Type B pancreatic cell (in vitro differentiated cells): Measurements from ENCODE around the gene UBE2L6. TPM values are rescaled to one million over a fixed set of nuclear protein-coding genes. Genes with fewer than 3 reads are reported as not detected.
A peak's percentile ranks its signal among the peaks of the same experiment; 100 is the strongest.

Experiments
- DNase-seq: peaks from one replicate; pipeline ENCODE4 v3.0.0; 2021; ENCODE audit warnings: mixed read lengths; ENCODE audit not compliant: unreplicated experiment; ENCODE audit errors: extremely low spot score
- H3K27ac Mint-ChIP-seq: 2 replicates; pipeline ENCODE4 v1.8.0; 2021; ENCODE audit warnings: mild to moderate bottlenecking, mixed read lengths
- H3K27me3 Mint-ChIP-seq: 2 replicates; pipeline ENCODE4 v1.8.0; 2021; ENCODE audit warnings: mixed read lengths
- H3K36me3 Mint-ChIP-seq: 2 replicates; pipeline ENCODE4 v1.8.0; 2021; ENCODE audit warnings: mixed read lengths
- H3K4me1 Mint-ChIP-seq: one replicate; pipeline ENCODE4 v1.8.0; 2021; ENCODE audit warnings: mixed read lengths; ENCODE audit not compliant: unreplicated experiment
- H3K4me3 Mint-ChIP-seq: 2 replicates; pipeline ENCODE4 v1.8.0; 2021; ENCODE audit warnings: mild to moderate bottlenecking, mixed read lengths
- H3K9me3 Mint-ChIP-seq: 2 replicates; pipeline ENCODE4 v1.8.0; 2021; ENCODE audit warnings: mixed read lengths
- total RNA-seq: library from RNA; stranded (reverse); gene quantifications from 2 replicates; pipeline ENCODE4 v1.2.1, GENCODE V29; 2021; ENCODE audit warnings: low replicate concordance
- TF ChIP-seq, protein P1 (sequence below): fragments of 200-600 bp; sonication (generic); conservative IDR thresholded peaks from 2 replicates; pipeline ENCODE4 v1.5.0; 2021; ENCODE audit warnings: antibody characterized with exemption, mild to moderate bottlenecking

UBE2L6 gene
- total RNA-seq, 1 donor from 2014 or later: 65.1 TPM

DNA sequence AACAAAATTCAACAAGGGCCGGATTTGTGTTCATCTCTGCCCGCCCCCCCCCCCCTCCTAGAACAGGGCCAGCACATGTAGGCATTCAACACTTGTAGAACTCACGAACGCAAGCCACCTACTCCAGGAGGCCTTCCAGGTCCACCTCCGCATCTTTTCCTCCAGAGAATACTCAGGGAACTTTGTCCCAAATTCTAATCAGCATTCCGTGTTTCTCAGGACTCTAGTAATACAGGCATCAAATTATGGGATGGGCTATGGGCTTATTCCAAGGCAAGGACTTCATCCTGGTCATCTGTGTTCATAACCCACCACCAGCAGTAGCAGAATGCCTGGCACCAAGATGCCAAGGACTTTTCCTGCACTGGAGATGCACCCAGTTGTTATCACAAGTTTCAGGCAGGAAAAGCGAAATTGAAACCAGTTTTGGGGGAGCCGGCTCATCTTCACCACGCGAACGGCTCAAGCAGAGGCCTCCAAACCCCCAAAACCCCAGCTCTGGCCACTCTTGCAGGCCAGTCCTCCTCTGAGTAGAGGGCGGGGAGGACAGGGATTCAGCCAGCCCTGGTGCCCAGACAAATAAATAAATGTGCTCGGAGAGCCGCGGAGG, 462 bp downstream of the UBE2L6 start:
- H3K4me3 Mint-ChIP-seq: peak overlapping the region; percentile 89
- H3K4me1 Mint-ChIP-seq: peaks cover 41% of the 10 kb centered on the region
- no peak for DNase-seq
- peaks cover 3% of the 10 kb centered on the region for H3K36me3 Mint-ChIP-seq
- H3K27ac Mint-ChIP-seq: peak overlapping the region; percentile 74
- H3K27me3 Mint-ChIP-seq: no peaks in the 10 kb centered on the region
- H3K9me3 Mint-ChIP-seq: no peaks in the 10 kb centered on the region
- TF ChIP-seq, protein P1, sequence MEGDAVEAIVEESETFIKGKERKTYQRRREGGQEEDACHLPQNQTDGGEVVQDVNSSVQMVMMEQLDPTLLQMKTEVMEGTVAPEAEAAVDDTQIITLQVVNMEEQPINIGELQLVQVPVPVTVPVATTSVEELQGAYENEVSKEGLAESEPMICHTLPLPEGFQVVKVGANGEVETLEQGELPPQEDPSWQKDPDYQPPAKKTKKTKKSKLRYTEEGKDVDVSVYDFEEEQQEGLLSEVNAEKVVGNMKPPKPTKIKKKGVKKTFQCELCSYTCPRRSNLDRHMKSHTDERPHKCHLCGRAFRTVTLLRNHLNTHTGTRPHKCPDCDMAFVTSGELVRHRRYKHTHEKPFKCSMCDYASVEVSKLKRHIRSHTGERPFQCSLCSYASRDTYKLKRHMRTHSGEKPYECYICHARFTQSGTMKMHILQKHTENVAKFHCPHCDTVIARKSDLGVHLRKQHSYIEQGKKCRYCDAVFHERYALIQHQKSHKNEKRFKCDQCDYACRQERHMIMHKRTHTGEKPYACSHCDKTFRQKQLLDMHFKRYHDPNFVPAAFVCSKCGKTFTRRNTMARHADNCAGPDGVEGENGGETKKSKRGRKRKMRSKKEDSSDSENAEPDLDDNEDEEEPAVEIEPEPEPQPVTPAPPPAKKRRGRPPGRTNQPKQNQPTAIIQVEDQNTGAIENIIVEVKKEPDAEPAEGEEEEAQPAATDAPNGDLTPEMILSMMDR: no peak

DNA sequence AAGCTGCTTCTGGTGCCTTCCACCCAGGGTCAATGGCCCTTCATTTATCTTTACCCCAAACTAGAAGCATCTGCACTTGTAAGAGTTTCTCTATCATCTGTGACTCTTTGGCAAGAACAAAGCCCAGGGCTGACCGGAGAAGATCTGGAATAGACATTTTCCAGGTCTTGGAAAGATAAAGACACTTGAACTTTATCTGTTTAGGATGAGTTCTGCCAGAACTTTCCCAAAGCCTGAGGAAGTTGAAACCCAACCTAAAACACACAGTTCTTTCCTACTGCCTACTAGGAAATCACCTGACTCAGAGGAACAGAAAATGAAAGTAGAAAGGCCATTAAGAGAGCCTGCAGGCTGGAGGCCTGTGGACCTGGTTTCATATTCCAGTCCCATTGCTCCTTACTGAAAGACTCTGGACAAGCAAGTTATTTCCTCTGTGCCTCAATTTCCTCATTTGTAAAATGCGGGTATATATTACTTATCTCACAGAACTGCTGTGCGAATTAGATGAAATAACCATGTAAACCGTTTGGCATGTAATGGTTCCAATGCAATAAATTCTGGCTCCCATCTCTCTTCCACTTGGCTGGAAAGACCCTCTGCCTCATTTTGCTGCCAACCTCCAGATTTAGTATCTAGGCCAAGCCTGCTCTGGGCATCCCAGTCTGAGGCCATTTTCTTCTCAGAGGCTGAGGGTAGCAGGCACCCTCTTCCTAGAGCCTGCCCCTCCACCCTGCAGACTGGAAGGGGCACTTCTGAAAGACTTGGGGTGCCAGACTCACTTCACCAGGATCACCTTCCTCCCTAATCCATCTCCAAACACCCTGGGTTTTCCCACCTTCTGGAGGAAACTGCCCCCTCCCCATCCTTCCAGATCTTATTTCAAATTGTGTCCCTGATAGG, 1.2 kb downstream of the UBE2L6 start:
- H3K36me3 Mint-ChIP-seq: peaks cover 3% of the 10 kb centered on the region
- H3K4me1 Mint-ChIP-seq: peaks cover 45% of the 10 kb centered on the region
- H3K27me3 Mint-ChIP-seq: no peaks in the 10 kb centered on the region
- DNase-seq: no peak
- peak overlapping the region; percentile 75 for H3K27ac Mint-ChIP-seq
- TF ChIP-seq, protein P1: no peak
- H3K9me3 Mint-ChIP-seq: no peaks in the 10 kb centered on the region
- H3K4me3 Mint-ChIP-seq: peak overlapping the region; percentile 89

DNA sequence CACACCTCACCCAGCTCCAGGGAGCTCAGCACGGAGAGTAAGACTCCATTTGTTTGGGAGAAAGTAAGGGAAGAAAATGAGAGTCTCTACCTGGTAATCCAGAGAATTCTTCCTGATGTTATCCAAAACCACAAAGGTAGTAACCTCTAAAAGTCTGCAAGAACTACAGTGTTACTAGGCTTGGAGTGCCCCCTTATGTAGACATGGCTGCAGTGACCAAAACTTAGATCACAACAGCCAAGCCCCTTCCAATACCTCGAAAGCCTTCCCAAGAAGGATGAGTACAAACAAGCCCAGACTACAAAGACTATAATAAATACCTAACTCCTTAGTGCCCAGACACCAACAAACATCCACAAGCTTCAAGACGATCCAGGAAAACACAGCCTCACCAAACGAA, 4.9 kb downstream of the UBE2L6 start:
- TF ChIP-seq, protein P1: no peak
- H3K4me1 Mint-ChIP-seq: peaks cover 34% of the 10 kb centered on the region
- H3K36me3 Mint-ChIP-seq: peaks cover 8% of the 10 kb centered on the region
- no peak overlapping the region for H3K4me3 Mint-ChIP-seq
- no peaks in the 10 kb centered on the region for H3K27me3 Mint-ChIP-seq
- DNase-seq: no peak
- H3K9me3 Mint-ChIP-seq: no peaks in the 10 kb centered on the region
- H3K27ac Mint-ChIP-seq: no peak overlapping the region

DNA sequence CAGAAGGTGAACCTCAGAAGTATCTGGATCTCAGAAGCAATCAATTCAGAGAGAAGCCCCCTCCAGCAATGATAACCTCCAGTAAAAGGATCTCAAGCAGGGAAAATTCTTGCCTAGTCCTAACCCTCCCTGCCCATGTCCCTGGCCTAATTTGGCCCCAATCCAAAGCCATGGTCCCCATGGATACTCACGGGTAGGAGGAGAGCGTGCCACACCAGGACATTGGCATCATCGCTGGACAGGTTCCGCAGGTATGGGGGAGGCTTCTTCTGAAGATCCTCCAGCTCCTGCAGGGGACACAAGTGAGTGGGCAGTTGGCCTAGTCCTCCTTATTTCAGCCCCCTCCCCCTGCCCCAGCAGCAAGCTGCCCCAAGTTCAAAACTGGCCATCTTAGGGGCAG, 7.3 kb downstream of the UBE2L6 start:
- Mint-ChIP-seq H3K4me1 (peaks cover 16% of the 10 kb centered on the region), H3K27me3 (no peaks in the 10 kb centered on the region)

DNA sequence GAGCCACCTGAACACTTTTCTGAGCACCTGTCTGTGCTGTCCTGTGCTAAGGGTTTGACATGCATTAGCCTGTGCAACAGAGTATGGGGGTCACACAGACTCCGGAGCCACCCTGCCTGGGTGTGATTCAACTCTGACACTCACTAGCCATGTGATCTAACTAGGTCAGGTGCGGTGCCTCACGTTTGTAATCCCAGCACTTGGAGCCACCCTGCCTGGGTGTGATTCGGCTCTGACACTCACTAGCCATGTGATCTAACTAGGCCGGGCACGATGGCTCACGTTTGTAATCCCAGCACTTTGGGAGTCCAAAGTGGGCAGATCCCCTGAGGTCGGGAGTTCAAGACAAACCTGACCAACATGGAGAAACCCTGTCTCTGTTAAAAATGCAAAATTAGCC, 11.4 kb downstream of the UBE2L6 start:
- Mint-ChIP-seq H3K36me3 (peaks cover 17% of the 10 kb centered on the region), H3K4me1 (no peaks in the 10 kb centered on the region)

More for the DNA sequence above, 7.3 kb downstream of the UBE2L6 start:
- Mint-ChIP-seq H3K4me3 (no peak overlapping the region), H3K27ac (no peak overlapping the region), H3K9me3 (no peaks in the 10 kb centered on the region), H3K36me3 (peaks cover 8% of the 10 kb centered on the region)
- DNase-seq: no peak
- TF ChIP-seq, protein P1: no peak

More for the DNA sequence above, 11.4 kb downstream of the UBE2L6 start:
- TF ChIP-seq, protein P1: no peak
- no peak for DNase-seq
- H3K9me3 Mint-ChIP-seq: no peaks in the 10 kb centered on the region
- no peaks in the 10 kb centered on the region for H3K27me3 Mint-ChIP-seq
- no peak overlapping the region for H3K27ac Mint-ChIP-seq
- H3K4me3 Mint-ChIP-seq: no peak overlapping the region
